Pancreas (tissue), 10 donors: ENCODE data around the gene IRF2. TPM values are rescaled to one million over a fixed set of nuclear protein-coding genes. Genes with fewer than 3 reads are reported as not detected.
"Not testable (repeated sequence)": the region's sequence is repeated elsewhere in the genome, so short reads cannot be mapped to it uniquely, and the experiment has no call there.

ENCODE experiments used
- ATAC-seq, 4 donors: fragments of 200-7000 bp; cut with Tn5 transposase; one replicate each; pipeline versions ENCODE4 v1.8.0 to v1.9.1; 2020; ENCODE audit warnings: mild to moderate bottlenecking in 4 of 4, moderate library complexity in 4 of 4
- DNase-seq, 6 donors: peaks; one replicate each; pipeline ENCODE4 v3.0.0-alpha.2; 2020
- FAIRE-seq: peaks from 2 replicates; lab custom pipeline; 2012; peaks lifted over from hg19 to GRCh38; lab: Jason Lieb, UNC
- H3K27ac ChIP-seq, 4 donors: fragments of 200-600 bp; sonication (generic); 1 replicate in 3 of 4; 2 replicates in 1 of 4; pipeline versions ENCODE4 v1.5.0 to v1.8.0; 2020
- H3K27me3 ChIP-seq, 4 donors: fragments of 200-600 bp; one replicate each; pipeline ENCODE4 v1.8.0; 2021
- H3K36me3 ChIP-seq, 3 donors: fragments of 200-600 bp; sonication (generic) in 1 of 3; one replicate each; pipeline versions ENCODE4 v1.5.0 to v1.8.0; 2020 to 2021
- H3K4me1 ChIP-seq, 3 donors: fragments of 200-600 bp; one replicate each; pipeline ENCODE4 v1.8.0; 2021
- H3K4me3 ChIP-seq, 4 donors: fragments of 200-600 bp; sonication (generic) in 2 of 4; one replicate each; pipeline versions ENCODE4 v1.5.0 to v1.8.0; 2020 to 2021
- H3K9me3 ChIP-seq, 4 donors: fragments of 200-600 bp; one replicate each; pipeline ENCODE4 v1.8.0; 2021
- WGBS, 2 donors: extraction: QIAGEN DNeasy Blood & Tissue Kit; methylation state at CpG; one replicate each; pipeline ENCODE4 v1.1.7; 2013; 5-methylcytosine and 5-hydroxymethylcytosine counted together
- intact Hi-C, 3 donors: fragments of 100-400 bp; cut with DNase I; formaldehyde crosslinking; loops; one replicate each; pipeline versions ENCODE4 v1.11.1 to v1.14.2; 2022
- polyA plus RNA-seq, 2 donors: library from polyadenylated mRNA; stranded (reverse); fragments of 200-250 nt; gene quantifications; one replicate each; pipeline ENCODE4 v1.2.3, GENCODE V29; 2013
- total RNA-seq, 6 donors: library from RNA; stranded (reverse); fragmentation: NEBNext Ultra II Directional in 4 of 6; extraction: Animal tissue kit (Norgen Biotek cat#: 25700) in 4 of 6; gene quantifications; one replicate each; pipeline versions ENCODE4 v1.2.1 to v1.2.4, GENCODE V29; 2021 to 2023
- TF ChIP-seq, protein P1 (sequence below), 4 donors: fragments of 200-600 bp; sonication (generic) in 3 of 4; IDR thresholded peaks; one replicate each; pipeline versions ENCODE4 v1.5.0 to v1.8.0; 2021; ENCODE audit warnings: antibody characterized with exemption in 4 of 4
- donor health status: healthy with polysubstance abuse.
- donor health status: DM: no; HTN: no; CAD: no; lungs with moderate emphysema.
- donor health status: DM: no; HTN: no; CAD: no.
- donor health status: control.
- donor health status: control.
- donor health status: Bipolar disorder and iron deficiency.
- donor health status: DM: yes; HTN: yes; CAD: no.
- donor health status: DM: no; HTN: no; CAD: no.
- donor health status: DM: no; HTN: no; CAD: no.
- donor health status: DM: yes; HTN: yes; CAD: no.

IRF2 gene
- total and polyA plus RNA-seq, 8 donors = 6.8 to 32.3 (median 12.3) TPM

DNA sequence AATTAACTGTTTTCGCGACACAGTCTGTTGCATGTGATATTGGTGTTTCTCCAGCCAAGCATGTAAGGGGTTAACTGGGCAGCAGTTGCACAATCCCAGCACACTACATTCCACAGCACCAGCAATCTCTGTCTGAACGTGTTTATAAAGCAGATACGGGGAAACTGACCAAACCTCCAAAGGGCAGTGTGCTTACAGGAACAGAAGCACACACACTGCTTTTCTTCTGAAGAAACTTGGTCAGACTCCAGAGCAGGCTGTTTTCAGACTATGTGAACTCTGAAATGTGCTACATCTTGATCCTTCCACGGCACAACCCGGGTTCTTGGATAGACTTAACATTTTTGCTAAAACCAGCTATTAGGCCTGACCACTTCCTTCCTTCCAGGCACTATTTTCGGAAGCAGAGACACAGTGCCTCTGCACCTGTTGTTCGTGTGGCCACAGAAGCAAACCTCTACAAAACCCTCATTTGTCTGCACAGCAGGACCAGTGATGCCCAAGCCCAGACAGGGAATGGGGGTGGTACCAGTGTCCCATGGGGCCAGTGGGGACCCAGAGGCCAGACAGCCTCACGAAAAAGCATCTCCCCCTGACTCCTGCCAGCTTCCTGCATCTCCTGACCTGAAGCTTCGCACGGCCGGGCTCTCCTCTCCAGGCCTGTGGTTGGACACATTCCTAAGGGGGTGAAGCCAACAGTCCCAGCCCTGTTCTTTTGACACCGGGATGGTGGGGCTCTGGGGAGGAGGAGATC is 90.1 kb downstream of the IRF2 start:
- peaks cover 0 to 9% (median 0%) of the 10 kb centered on the region in 3 donors for H3K36me3 ChIP-seq
- H3K27ac ChIP-seq = peak overlapping the region; percentile 1 to 84 (median 56)
- intact Hi-C loops = no loop called here
- peaks cover 21 to 52% (median 36%) of the 10 kb centered on the region in 3 donors for H3K4me1 ChIP-seq
- peak overlapping the region in 2 of 4 donors; percentile 2 to 10 for H3K4me3 ChIP-seq
- WGBS, 2 donors = 21 to 24% methylated on average over 13 of the region's 13 CpGs
- TF ChIP-seq, protein P1, sequence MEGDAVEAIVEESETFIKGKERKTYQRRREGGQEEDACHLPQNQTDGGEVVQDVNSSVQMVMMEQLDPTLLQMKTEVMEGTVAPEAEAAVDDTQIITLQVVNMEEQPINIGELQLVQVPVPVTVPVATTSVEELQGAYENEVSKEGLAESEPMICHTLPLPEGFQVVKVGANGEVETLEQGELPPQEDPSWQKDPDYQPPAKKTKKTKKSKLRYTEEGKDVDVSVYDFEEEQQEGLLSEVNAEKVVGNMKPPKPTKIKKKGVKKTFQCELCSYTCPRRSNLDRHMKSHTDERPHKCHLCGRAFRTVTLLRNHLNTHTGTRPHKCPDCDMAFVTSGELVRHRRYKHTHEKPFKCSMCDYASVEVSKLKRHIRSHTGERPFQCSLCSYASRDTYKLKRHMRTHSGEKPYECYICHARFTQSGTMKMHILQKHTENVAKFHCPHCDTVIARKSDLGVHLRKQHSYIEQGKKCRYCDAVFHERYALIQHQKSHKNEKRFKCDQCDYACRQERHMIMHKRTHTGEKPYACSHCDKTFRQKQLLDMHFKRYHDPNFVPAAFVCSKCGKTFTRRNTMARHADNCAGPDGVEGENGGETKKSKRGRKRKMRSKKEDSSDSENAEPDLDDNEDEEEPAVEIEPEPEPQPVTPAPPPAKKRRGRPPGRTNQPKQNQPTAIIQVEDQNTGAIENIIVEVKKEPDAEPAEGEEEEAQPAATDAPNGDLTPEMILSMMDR (IDR thresholded peaks at IDR 0.05) = no peak
- H3K9me3 ChIP-seq = no peaks in the 10 kb centered on the region
- ATAC-seq (peak; percentile 63 to 84 (median 80)), FAIRE-seq (no peak), DNase-seq (peak in 4 of 6 donors; percentile 23 to 54 (median 48))
- no peaks in the 10 kb centered on the region for H3K27me3 ChIP-seq

DNA sequence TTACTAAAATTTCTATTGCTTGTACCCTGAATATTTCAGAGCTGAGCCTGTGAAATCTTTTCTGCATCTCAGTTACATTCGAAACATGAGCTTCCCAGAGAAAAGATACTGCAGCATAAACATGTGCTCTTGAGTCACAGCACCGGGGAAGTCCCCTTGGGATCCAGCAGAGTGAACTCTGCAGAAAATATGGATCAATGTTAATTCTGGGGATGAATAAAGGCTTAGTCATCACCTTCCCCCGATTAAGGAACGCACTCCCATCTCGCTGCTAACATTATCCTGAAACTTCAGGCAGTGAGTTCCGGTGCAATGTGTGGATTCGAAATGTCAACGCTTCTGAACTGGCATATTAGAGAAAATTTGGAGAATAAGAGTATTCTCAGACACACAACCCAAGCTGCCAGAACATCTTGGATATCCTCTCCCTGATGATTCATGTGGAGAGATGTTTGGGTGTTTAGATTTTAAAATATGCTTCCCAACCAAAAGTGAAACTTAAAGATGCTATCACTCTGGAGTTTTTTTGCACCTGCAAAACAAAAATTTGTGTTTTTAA is 90.8 kb downstream of the IRF2 start:
- DNase-seq = peak in 3 of 6 donors; percentile 23 to 61 (median 25)
- no peaks in the 10 kb centered on the region for H3K27me3 ChIP-seq
- FAIRE-seq = no peak
- intact Hi-C loops = no loop called here
- ATAC-seq = peak; percentile 67 to 83 (median 75)
- peak overlapping the region in 2 of 4 donors; percentile 2 to 10 for H3K4me3 ChIP-seq
- H3K27ac ChIP-seq = peak overlapping the region in 2 of 4 donors; percentile 80 to 84
- H3K9me3 ChIP-seq = no peaks in the 10 kb centered on the region
- peaks cover 21 to 52% (median 36%) of the 10 kb centered on the region in 3 donors for H3K4me1 ChIP-seq
- peaks cover 0 to 4% (median 0%) of the 10 kb centered on the region in 3 donors for H3K36me3 ChIP-seq
- TF ChIP-seq, protein P1 (IDR thresholded peaks at IDR 0.05) = no peak
- WGBS, 2 donors = 33 to 37% methylated on average over 8 of the region's 8 CpGs

DNA sequence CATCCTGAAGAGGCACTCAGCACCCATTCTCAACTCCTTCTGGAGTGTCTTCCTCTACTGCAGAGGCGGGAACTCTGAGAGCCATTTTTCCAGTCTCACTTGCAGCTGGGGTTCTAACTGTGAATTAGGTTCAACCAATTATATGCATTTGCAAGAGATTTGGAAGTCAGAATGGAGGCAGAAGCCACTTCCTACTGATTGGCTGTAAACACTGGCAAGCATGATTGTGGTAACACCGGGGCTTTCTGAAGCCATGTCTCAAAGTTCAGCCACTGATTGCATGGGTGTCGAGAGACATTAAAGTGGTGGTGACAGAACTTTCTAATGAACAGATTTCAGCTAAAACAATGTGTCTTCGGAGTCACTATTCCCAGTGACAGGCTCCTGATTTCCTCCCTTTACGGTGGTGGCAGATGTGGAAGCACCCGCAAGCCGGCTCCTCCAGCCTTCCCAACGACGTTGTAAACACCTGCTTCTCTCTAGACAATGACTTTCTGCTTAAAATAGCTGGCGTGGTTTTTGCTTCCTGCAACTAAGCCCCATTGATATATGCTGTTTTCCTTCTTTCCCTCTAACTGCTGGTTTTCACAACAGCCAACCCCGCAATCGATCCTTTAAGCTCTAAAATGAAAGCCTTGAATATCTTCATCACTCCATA is 92.0 kb downstream of the IRF2 start:
- WGBS, 2 donors = 19 to 31% methylated on average over 12 of the region's 12 CpGs
- ATAC-seq (no peak), FAIRE-seq (no peak), DNase-seq (no peak)
- Histone ChIP-seq H3K9me3 (no peaks in the 10 kb centered on the region), H3K27ac (peak overlapping the region in 2 of 4 donors; percentile 80 to 84), H3K4me1 (peaks cover 21 to 52% (median 36%) of the 10 kb centered on the region in 3 donors), H3K27me3 (no peaks in the 10 kb centered on the region), H3K36me3 (no peaks in the 10 kb centered on the region), H3K4me3 (no peak overlapping the region)
- intact Hi-C loops = no loop called here
- TF ChIP-seq, protein P1 (IDR thresholded peaks at IDR 0.05) = no peak

DNA sequence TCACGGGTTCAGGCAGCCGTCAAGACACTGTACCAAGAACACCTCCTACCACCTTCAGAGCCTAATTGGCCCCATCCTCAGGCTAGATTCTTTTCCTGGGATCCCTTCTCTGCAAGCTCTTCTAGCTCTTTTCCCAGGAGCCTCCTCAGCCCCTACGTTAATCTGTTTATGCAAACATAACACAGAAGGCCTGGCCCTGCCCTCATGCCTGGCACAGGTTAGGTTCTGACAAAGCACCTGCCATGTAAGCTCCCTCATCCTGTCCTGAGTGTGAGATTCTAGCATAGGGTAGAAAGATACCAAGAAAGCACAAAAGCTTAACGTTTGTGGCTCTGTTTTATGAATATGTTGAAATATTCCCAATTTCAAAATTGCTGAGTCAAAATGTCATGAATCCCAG is 93.6 kb downstream of the IRF2 start:
- no peak for FAIRE-seq
- H3K27me3 ChIP-seq = no peaks in the 10 kb centered on the region
- TF ChIP-seq, protein P1 (IDR thresholded peaks at IDR 0.05) = no peak
- H3K27ac ChIP-seq = no peak overlapping the region
- no peak overlapping the region for H3K4me3 ChIP-seq
- 61 to 63% methylated on average over 4 of the region's 4 CpGs for WGBS, 2 donors
- no peak for ATAC-seq
- intact Hi-C loops = no loop called here
- no peak for DNase-seq
- H3K36me3 ChIP-seq = no peaks in the 10 kb centered on the region
- peaks cover 21 to 39% (median 30%) of the 10 kb centered on the region in 3 donors for H3K4me1 ChIP-seq
- no peaks in the 10 kb centered on the region for H3K9me3 ChIP-seq

DNA sequence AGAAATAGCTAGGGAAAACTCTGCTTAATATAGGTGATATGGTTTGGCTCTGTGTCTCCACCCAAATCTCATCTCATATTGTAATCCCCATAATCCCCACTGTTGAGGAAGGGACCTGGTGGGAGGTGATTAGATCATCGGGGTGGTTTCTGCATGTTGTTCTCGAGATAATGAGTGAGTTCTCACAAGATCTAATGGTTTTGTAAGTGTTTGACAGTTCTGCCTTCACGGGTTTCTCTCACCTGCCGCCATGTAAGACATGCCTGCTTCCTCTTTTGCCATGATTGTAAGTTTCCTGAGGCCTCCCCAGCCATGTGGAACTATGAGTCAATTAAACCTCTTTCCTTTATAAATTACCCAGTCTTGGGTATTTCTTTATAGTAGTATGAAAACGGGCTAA is 94.1 kb downstream of the IRF2 start:
- H3K36me3 ChIP-seq, DNase-seq, H3K9me3 ChIP-seq, H3K27ac ChIP-seq, H3K27me3 ChIP-seq, H3K4me3 ChIP-seq, FAIRE-seq, ATAC-seq, intact Hi-C loops: not testable (repeated sequence)
- peaks cover 18 to 34% (median 26%) of the 10 kb centered on the region in 3 donors for H3K4me1 ChIP-seq
- 98 to 99% methylated on average over 5 of the region's 5 CpGs for whole genome bisulfite sequencing, 2 donors
